ENCODE data around the gene SLC26A11.

GRCh38 chr17:80270104-80270503, 49.9 kb downstream of the SLC26A11 start:
- no peak for TF ChIP-seq CTCF (IDR thresholded peaks at IDR 0.05)
- no peak for TF ChIP-seq MAZ (IDR thresholded peaks at IDR 0.05; ENCODE audit: borderline replicate concordance, low read depth, low read length)

Measured in A549 (cell line).